Activated naive CD8-positive, alpha-beta T cell treated with anti-CD3 and anti-CD28 coated beads for 36 hours (primary cell): Measurements from ENCODE around the gene LAMB2. TPM values are rescaled to one million over a fixed set of nuclear protein-coding genes. Genes with fewer than 3 reads are reported as not detected.

Source experiments
- DNase-seq: peaks from one replicate; pipeline ENCODE4 v3.0.0; 2021
- H3K27ac Mint-ChIP-seq: one replicate; pipeline ENCODE4 v1.8.0; 2022; ENCODE audit warnings: mild to moderate bottlenecking, moderate library complexity, mixed read lengths
- H3K27me3 Mint-ChIP-seq: one replicate; pipeline ENCODE4 v1.8.0; 2022; ENCODE audit warnings: mild to moderate bottlenecking, mixed read lengths
- H3K36me3 Mint-ChIP-seq: one replicate; pipeline ENCODE4 v1.8.0; 2021; ENCODE audit warnings: mild to moderate bottlenecking, mixed read lengths
- H3K4me1 Mint-ChIP-seq: one replicate; pipeline ENCODE4 v1.8.0; 2021; ENCODE audit warnings: mixed read lengths
- H3K4me3 Mint-ChIP-seq: one replicate; pipeline ENCODE4 v1.8.0; 2022; ENCODE audit warnings: mild to moderate bottlenecking, moderate library complexity, mixed read lengths
- H3K9me3 Mint-ChIP-seq: one replicate; pipeline ENCODE4 v1.8.0; 2022; ENCODE audit warnings: mixed read lengths
- total RNA-seq, 2 experiments: library from RNA; stranded (reverse); gene quantifications; one replicate each; pipeline ENCODE4 v1.2.3, GENCODE V29; 2021

The LAMB2 gene
- total RNA-seq, 2 experiments from 2014 or later, result not detected

DNA sequence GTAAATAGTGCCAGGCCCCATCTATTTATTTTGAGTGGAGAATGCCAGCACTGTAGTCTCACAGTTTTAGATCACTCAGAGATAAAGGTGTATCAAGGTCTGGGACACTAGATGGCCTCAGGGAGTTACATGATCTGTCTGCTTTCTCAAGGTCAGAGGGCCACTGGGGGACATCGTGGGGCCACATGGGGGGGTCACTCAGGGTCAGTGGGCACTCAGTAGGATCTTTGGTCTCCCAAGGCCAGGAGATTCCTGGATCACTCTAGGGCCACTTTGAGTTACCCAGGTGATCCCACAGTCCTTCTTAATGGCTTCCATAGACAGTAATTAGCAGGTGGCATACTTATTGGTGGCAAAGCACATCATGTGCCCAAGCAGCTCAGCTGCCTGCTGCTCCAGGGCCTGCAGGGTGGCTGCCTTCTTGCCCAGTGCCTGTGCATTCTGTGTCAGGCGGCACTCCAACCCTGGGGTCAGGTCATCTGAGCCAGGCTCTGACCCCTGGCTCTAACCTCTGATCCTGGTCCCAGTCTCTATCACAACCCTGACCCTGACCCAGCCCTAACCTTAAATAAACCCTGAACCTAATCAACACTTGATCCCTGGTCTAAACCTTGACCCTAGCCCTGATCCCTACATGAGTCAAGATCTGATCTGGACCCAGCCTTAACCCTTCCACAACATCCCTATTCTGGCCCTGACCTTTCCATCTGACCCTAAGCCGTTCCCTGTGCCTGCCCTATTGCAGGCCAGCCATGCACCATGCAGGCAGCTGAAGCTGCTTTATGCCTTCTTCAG, 1.8 kb upstream of the LAMB2 start:
- Mint-ChIP-seq H3K4me3 (no peak overlapping the region), H3K36me3 (no peaks in the 10 kb centered on the region), H3K27ac (no peak overlapping the region), H3K9me3 (no peaks in the 10 kb centered on the region), H3K27me3 (peaks cover 31% of the 10 kb centered on the region), H3K4me1 (peaks cover 8% of the 10 kb centered on the region)
- DNase-seq, result no peak

DNA sequence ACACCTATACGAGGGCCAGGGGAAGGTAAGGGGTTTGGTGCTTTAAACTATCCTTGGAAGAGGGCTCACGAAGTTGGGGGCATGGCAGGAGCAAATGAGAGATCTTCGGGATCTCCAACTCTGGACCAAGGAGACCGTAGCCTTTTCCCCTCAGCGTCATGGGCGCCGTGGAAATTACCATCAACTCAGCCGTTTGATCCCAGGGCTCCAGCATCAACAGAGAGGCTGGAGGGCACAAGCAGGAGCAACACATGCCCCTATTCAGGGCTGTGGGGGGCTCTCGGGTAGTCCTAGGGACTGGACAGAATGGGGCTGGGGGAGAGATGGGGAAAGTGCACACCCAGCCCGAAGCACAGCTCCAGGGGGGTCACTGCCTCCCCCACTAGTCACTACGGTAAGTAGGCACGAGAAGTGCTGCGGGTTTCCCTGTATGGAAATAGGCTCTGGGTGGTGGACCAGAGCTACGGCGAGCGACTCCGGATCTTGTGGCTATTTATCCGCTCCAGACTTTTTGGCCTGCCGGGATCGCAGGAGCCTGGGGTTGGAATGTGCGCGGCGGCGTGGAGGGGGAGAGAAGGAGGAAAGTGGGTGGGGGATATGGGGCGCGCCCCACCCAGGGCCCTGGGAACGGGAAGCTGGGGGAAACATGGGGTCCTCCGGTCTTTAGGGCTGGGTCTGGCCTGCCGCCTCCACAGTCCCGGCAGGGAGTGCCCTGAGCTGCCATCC, 539 bp upstream of the LAMB2 start:
- Mint-ChIP-seq H3K4me3 (peak overlapping the region; percentile 14), H3K27me3 (peaks cover 31% of the 10 kb centered on the region), H3K9me3 (no peaks in the 10 kb centered on the region), H3K4me1 (peaks cover 8% of the 10 kb centered on the region), H3K36me3 (no peaks in the 10 kb centered on the region), H3K27ac (no peak overlapping the region)
- no peak for DNase-seq

DNA sequence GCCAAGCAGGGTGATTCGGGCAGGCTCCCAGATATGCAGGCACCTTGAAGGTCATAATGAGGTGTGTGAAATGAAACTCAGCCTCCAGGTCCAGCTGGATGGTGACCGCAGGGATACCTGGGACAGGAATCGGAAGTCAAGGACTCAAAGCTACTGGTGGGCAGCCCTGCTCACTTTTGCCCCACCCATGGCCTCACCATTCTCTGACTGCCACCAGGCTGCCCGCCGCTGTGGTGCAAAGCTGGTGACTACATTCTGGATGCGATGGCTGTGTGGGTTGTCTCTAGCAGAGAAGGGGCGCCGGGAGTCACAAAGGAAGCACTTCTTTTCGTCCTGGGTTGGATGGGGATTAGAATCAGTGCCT, 795 bp downstream of the LAMB2 start:
- no peak overlapping the region for H3K4me3 Mint-ChIP-seq
- H3K27ac Mint-ChIP-seq, result no peak overlapping the region
- no peaks in the 10 kb centered on the region for H3K9me3 Mint-ChIP-seq

DNA sequence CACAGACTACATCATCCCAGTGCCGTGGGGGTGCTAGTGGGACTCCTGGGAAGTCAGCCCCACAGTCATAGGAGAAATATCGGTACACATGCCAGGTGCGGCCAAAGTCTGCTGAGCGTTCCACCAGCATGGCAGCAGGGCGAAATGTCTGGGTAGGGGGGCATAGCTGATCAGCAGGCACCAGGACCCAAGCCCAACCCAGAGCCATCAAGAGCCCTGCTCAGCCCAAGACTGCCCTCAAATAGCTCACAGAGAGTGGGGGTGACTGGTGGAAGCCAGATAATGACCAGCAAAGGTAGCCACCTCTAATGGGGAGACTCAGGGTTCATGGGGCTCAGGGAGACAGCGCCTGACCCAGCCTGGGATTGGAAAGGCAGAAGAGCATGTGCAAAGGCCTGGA, 1.3 kb downstream of the LAMB2 start:
- Mint-ChIP-seq H3K4me1 (peaks cover 8% of the 10 kb centered on the region), H3K4me3 (no peak overlapping the region), H3K27me3 (peaks cover 31% of the 10 kb centered on the region), H3K9me3 (no peaks in the 10 kb centered on the region), H3K27ac (no peak overlapping the region), H3K36me3 (no peaks in the 10 kb centered on the region)
- DNase-seq, result no peak

More for the DNA sequence above, 795 bp downstream of the LAMB2 start:
- peaks cover 8% of the 10 kb centered on the region for H3K4me1 Mint-ChIP-seq
- no peak for DNase-seq
- H3K36me3 Mint-ChIP-seq, result no peaks in the 10 kb centered on the region
- H3K27me3 Mint-ChIP-seq, result peaks cover 31% of the 10 kb centered on the region

DNA sequence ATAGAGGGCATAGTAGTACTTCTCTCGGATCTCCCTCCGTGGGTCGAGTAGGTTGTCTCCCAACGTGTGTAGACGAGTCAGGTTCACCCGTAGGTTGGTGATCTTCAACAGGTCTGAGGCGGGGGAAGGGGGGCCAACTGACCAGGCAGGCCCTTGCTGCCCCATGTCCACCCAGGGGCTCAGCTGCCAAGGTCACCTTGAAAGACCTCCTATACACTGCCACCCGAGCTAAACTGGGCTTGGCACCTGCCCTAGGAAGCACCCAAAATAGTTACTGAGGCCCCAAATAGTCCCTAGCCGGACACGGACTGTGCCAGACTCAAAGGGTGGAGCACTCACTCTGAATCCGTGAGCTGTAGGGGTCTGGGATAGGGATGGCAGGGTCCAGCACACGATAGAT, 1.8 kb downstream of the LAMB2 start:
- Mint-ChIP-seq H3K27me3 (peaks cover 31% of the 10 kb centered on the region), H3K4me3 (no peak overlapping the region), H3K4me1 (peaks cover 8% of the 10 kb centered on the region)

DNA sequence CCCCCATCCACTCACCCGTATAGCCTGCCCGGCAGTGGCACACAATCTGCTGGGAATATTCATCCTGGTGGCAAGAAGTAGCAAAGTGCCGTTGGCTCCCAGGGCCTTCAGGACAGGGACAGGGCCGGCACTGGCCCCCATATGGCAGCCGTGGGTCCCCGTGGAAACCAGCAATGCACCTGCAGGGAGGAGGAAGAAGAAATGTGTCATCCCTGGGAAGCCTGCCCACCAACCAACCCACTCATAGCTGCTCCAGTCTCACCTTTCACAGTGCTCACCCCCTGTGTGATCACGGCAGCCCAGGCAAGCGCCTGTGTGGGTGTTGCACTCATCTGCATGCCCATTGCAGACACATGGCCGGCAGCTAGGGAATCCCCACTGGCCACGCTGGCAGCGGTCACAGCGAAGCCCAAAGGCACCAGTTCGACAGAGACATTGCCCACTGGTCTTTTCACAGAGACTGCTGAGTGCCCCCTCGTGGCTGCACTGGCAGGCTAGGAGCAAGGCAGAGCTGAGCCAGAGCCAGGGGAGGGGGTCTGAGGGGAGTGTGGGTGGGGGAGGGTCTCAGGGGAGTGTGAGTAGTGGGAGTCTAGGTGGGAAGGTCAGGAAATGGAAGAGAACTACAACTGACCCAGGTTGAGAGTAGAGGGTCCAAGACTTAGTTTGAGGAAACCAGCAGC, 7.7 kb downstream of the LAMB2 start:
- Mint-ChIP-seq H3K27ac (no peak overlapping the region), H3K4me1 (peaks cover 10% of the 10 kb centered on the region), H3K27me3 (no peaks in the 10 kb centered on the region), H3K36me3 (no peaks in the 10 kb centered on the region), H3K9me3 (no peaks in the 10 kb centered on the region), H3K4me3 (no peak overlapping the region)
- DNase-seq, result no peak

More for the DNA sequence above, 1.8 kb downstream of the LAMB2 start:
- Mint-ChIP-seq H3K9me3 (no peaks in the 10 kb centered on the region), H3K27ac (no peak overlapping the region), H3K36me3 (no peaks in the 10 kb centered on the region)
- DNase-seq, result no peak

DNA sequence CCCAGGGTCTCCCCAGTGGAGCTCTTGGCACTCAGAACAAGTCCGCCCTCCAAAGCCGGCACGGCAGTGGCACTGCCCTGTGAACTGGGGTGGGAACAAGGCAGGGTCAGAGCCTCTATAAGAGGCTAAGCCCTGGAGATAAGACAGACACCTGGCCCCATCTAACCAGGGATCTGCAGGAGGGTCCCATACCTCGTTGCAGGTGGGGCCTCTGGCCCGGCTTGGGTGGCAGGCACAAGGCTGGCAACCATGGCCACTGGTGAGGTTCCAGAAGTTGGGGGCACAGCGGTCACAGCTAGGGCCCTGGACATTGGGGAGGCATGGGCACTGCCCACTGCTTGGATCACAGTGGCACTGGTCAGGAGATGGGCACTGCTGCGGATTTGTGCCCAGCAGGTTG, 8.6 kb downstream of the LAMB2 start:
- Mint-ChIP-seq H3K9me3 (no peaks in the 10 kb centered on the region), H3K27me3 (no peaks in the 10 kb centered on the region), H3K4me3 (no peak overlapping the region), H3K36me3 (no peaks in the 10 kb centered on the region), H3K4me1 (peaks cover 14% of the 10 kb centered on the region), H3K27ac (no peak overlapping the region)
- DNase-seq, result no peak

DNA sequence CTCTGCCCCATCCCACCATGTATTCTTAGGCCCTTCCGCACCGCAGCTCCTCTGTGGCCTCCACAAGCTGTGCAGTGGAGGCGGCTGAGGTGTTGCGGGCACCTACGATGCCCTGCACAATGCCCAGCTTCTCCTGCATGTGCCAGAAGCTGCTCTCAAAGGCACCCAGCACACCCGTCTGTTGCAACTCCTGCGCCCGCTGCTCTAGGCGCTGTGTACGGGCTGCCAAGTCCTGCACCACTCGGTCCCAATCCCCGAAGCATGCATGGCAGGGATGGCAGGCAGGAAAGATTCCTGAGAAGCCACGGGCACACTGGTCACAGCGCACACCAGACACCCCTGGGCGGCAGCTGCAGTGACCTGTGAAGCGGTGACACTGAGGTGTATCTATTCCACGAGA, 9.2 kb downstream of the LAMB2 start:
- peaks cover 4% of the 10 kb centered on the region for H3K36me3 Mint-ChIP-seq
- H3K4me3 Mint-ChIP-seq, result no peak overlapping the region
- no peaks in the 10 kb centered on the region for H3K27me3 Mint-ChIP-seq
- H3K27ac Mint-ChIP-seq, result no peak overlapping the region
- no peaks in the 10 kb centered on the region for H3K9me3 Mint-ChIP-seq
- peaks cover 18% of the 10 kb centered on the region for H3K4me1 Mint-ChIP-seq
- DNase-seq, result no peak

DNA sequence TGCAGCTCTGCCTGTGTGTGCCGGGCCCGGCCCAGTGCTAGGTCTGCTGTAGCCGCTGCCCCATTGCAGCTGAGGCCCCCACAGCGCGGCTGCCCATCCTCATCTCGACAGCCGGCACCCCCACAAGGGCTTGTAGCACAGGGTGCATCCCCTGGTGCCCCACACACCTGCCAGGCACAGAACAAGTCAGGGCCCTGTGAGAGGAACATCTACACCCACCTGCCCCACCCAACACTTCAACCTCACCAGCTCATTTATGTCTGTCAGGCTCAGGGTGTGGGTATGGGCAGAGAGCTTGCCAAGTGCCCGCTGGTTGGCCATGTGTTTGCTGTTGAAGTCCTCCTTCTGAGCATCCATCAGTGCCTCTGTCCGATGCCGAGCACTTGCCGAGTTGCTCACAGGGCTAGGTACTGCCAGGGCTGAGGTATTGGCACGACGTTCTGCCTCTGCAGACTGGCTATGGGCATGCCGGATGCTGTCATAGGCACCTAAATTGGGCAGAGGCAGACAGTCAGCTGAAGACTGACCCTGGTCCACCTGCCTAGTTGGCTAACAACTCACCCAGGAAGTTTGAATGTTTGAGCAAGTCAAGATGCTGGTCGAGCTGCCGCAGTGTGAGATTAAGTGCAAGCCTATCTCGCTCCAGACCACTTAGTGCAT, 9.8 kb downstream of the LAMB2 start:
- H3K4me1 Mint-ChIP-seq, result peaks cover 18% of the 10 kb centered on the region
- no peak for DNase-seq
- no peaks in the 10 kb centered on the region for H3K9me3 Mint-ChIP-seq
- peaks cover 4% of the 10 kb centered on the region for H3K36me3 Mint-ChIP-seq
- H3K27me3 Mint-ChIP-seq, result no peaks in the 10 kb centered on the region
- no peak overlapping the region for H3K27ac Mint-ChIP-seq
- no peak overlapping the region for H3K4me3 Mint-ChIP-seq

DNA sequence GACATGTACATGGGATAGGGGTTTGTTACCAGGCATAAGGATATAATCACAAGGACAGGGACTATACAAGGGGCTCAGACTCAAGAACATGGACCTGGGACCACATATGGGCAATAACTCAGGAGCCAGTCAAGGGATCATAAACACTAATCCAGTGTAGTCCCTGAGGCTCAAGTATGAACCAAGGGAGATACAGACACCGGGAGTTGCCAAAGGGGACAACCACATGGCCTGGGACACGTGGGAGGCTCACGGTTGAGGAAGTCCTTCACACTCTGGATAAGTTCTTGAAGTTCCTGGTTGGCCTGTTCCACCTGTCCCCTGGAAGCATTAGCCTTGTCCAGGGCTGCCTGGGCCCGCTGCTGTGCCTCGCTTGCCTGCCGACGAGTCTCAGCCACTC, 10.4 kb downstream of the LAMB2 start:
- Mint-ChIP-seq H3K9me3 (no peaks in the 10 kb centered on the region), H3K4me3 (no peak overlapping the region), H3K27me3 (no peaks in the 10 kb centered on the region), H3K4me1 (peaks cover 18% of the 10 kb centered on the region), H3K36me3 (peaks cover 6% of the 10 kb centered on the region), H3K27ac (peak overlapping the region; percentile 74)
- no peak for DNase-seq

DNA sequence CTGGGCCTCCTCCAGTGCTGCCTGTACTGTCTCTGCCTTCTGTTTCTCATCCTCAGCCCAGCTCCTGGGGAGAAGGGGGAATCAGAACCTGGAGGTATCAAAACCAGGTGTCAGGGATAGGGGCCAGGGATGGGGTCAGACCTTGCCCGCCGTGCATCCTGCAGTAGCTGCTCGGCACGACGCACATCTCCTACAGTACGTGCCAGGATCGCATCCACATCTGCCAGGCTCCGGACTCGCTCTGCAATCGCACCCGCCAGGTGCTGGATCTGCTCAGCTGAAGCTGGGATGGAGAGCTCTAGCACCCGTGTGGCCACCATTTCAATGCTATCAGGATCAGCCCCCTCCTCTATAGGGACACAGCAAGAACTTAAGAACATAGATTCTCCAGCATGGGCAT, 10.8 kb downstream of the LAMB2 start:
- Mint-ChIP-seq H3K4me3 (no peak overlapping the region), H3K27ac (peak overlapping the region; percentile 74), H3K9me3 (no peaks in the 10 kb centered on the region), H3K27me3 (no peaks in the 10 kb centered on the region), H3K4me1 (peaks cover 18% of the 10 kb centered on the region), H3K36me3 (peaks cover 6% of the 10 kb centered on the region)
- DNase-seq, result no peak

DNA sequence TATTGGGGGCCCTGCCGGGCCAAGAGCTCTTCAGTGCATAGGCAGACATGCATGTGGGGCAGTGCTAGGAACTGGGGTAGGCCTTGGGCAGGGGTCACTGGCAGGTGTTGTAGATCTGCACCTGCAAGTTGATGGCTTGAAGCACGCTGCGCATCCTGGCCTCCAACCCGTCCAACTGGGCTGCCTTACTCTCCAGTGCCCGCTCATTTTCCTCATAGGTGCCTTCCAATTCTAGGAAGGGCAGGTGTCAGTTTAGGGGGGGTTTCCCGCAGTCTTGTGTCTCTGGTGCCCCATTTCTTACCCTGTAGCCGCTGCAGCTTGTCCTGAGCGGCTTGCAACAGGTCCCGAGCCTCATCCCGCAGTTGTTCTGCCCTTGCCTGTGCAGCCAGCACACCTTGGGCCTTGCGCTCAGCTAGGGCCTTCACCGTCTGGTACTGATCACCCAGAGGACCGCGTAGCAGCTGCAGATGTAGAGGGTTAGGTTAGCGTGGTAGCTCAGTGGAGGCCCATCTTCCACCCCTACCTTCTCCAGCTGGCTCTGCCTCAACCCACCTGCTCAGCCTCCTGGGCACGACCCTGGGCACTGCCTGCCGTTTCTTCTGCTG, 11.6 kb downstream of the LAMB2 start:
- peaks cover 11% of the 10 kb centered on the region for H3K36me3 Mint-ChIP-seq
- peak overlapping the region; percentile 82 for H3K4me3 Mint-ChIP-seq
- H3K9me3 Mint-ChIP-seq, result no peaks in the 10 kb centered on the region
- peak overlapping the region; percentile 74 for H3K27ac Mint-ChIP-seq
- DNase-seq, result no peak
- H3K27me3 Mint-ChIP-seq, result no peaks in the 10 kb centered on the region
- H3K4me1 Mint-ChIP-seq, result peaks cover 18% of the 10 kb centered on the region

DNA sequence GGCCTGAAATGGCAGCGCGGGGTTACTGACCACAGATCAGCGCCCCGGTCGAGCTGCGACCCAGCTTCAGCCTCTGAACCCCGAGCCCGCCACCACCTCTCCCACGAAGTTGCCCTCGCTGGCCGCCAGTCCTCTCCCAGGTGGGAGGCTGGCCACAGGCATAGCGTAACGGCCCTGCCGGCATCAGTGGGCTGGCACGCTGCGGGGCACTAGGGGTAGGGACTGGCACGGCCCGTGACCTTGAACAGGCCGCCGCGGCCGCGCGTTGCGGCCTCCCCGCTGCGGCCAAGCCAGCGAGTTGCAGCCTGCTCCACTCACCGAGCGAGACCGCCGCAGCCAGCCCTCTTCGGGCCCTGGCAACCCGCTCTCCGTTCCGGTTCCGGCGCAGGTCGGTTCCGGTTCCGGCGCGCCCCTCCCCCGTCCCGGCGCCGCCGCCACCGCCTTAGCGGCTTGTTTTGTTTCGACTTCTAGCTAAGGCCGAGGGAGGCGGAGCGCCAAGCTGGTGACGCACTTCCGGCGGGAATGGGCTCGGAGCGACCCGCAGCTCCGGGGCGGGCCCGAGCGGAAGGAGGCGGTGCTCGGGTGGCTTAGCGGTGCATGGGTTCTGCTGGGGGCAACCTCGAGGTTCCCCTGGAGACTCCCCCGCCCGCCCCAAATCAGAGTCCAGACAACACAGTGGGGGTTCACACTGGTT, 12.3 kb downstream of the LAMB2 start, which contains the start of gene USP19:
Gene USP19 (minus strand): TSS at position 386 of the 694 bp plus-strand sequence. CDS start 1,678 bp downstream, outside the sequence.
- Mint-ChIP-seq H3K4me1 (peaks cover 18% of the 10 kb centered on the region), H3K27ac (peak within 1 kb of the TSS; percentile 74), H3K4me3 (peak within 1 kb of the TSS; percentile 82), H3K27me3 (no peaks in the 10 kb centered on the region), H3K9me3 (no peaks in the 10 kb centered on the region), H3K36me3 (peaks cover 15% of the 10 kb centered on the region)
- peak; percentile 96 for DNase-seq

DNA sequence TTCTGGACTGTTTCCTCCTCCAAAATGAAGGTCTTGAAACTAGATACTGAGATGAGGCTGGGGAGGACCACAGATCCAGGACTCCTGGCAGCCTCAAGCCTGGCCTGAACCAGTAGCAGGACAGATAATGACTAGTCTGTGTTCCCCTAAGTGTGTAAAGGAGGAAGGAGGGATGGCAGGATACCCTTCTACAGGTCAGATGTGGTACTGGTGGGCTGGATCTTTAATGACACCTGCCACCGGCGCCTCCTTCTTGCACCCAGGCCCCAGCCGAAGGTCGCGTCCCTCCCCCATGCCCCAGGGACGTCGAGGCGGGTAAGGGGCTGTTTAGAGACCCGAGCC, 12.8 kb downstream of the LAMB2 start:
- DNase-seq, result no peak
- peak overlapping the region; percentile 74 for H3K27ac Mint-ChIP-seq
- peak overlapping the region; percentile 82 for H3K4me3 Mint-ChIP-seq
- H3K9me3 Mint-ChIP-seq, result no peaks in the 10 kb centered on the region
- H3K36me3 Mint-ChIP-seq, result peaks cover 15% of the 10 kb centered on the region
- H3K27me3 Mint-ChIP-seq, result no peaks in the 10 kb centered on the region
- H3K4me1 Mint-ChIP-seq, result peaks cover 18% of the 10 kb centered on the region
